HCT116 (cell line): ENCODE data around the gene GCLC. TPM values are rescaled to one million over a fixed set of nuclear protein-coding genes. Genes with fewer than 3 reads are reported as not detected.

Source experiments
- ATAC-seq: fragments of 200-7000 bp; cut with Tn5 transposase; 2 replicates; pipeline ENCODE4 v1.9.1; 2020; ENCODE audit warnings: mild to moderate bottlenecking, moderate library complexity
- BruUV-seq: library from RNA; stranded (reverse); fragments of 400-500 nt; replicated peaks from 2 replicates; lab custom pipeline; 2021; lab: Mats Ljungman, UMichigan
- CTCF ChIA-PET: fragments of 300-600 bp; sonication (Branson Sonifier 250); formaldehyde crosslinking; loops from one replicate; lab custom pipeline; 2021; ENCODE audit warnings: antibody characterized with exemption; lab: Charles Lee
- POLR2A ChIA-PET: fragments of 300-600, 350-600 bp; sonication (Branson Sonifier 250); formaldehyde crosslinking; loops from one replicate; lab custom pipeline; 2021; ENCODE audit warnings: antibody characterized with exemption; lab: Charles Lee
- RAD21 ChIA-PET, 2 experiments: fragments of 300-600 bp; sonication (Branson Sonifier 250); formaldehyde crosslinking; loops; one replicate each; lab custom pipeline; 2023; ENCODE audit warnings: low total read pairs in 2 of 2; ENCODE audit not compliant: uncharacterized antibody in 2 of 2, unreplicated experiment in 2 of 2, low non-redundant PET in 1 of 2; lab: Charles Lee
- DNase-seq: peaks from one replicate; pipeline ENCODE4 v3.0.0-alpha.2; 2010; ENCODE audit warnings: low read depth, low spot score
- H2AFZ ChIP-seq: fragments of 200-600 bp; shearing (Covaris generic), sonication (generic); 2 replicates; pipeline ENCODE4 v1.6.1; 2017; ENCODE audit warnings: low read depth, mixed run types, mixed read lengths, antibody characterized with exemption, low read length; ENCODE audit not compliant: poor library complexity, severe bottlenecking
- H3K27ac ChIP-seq: 2 replicates; pipeline ENCODE4 v1.5.1; 2012; ENCODE audit warnings: low read depth, low read length
- H3K27me3 ChIP-seq: fragments of 200-600 bp; sonication (generic); 2 replicates; pipeline ENCODE4 v1.6.1; 2016; ENCODE audit warnings: mixed run types, low read length, mixed read lengths; ENCODE audit not compliant: insufficient read depth
- H3K36me3 ChIP-seq, 2 experiments: fragments of 200-500 bp in 1 of 2; fragments of 200-600 bp in 1 of 2; sonication (Bioruptor generic) in 1 of 2; sonication (generic) in 1 of 2; 2 replicates each; pipeline versions ENCODE4 v1.5.1 to v1.6.1; 2014 to 2016; ENCODE audit warnings: low read length in 2 of 2, inconsistent platforms in 1 of 2, mixed read lengths in 1 of 2, mixed run types in 1 of 2; ENCODE audit not compliant: insufficient read depth in 2 of 2, control insufficient read depth in 1 of 2
- H3K4me1 ChIP-seq, 2 experiments: fragments of 200-600 bp in 1 of 2; sonication (generic) in 1 of 2; 2 replicates each; pipeline versions ENCODE4 v1.5.1 to v1.6.1; 2012 to 2017; ENCODE audit warnings: low read length in 2 of 2, inconsistent platforms in 1 of 2, mild to moderate bottlenecking in 1 of 2, mixed read lengths in 1 of 2, mixed run types in 1 of 2, moderate library complexity in 1 of 2; ENCODE audit not compliant: insufficient read depth in 2 of 2, control insufficient read depth in 1 of 2
- H3K4me2 ChIP-seq: fragments of 200-600 bp; sonication (generic); 2 replicates; pipeline ENCODE4 v1.6.1; 2017; ENCODE audit warnings: mixed run types, low read length, mixed read lengths
- H3K4me3 ChIP-seq, 2 experiments: fragments of 200-600 bp in 1 of 2; sonication (generic) in 1 of 2; replicated peaks in 1 of 2; 2 replicates each; pipeline ENCODE4 v1.5.1; 2011 to 2016; ENCODE audit warnings: low read length in 2 of 2, control low read depth in 1 of 2, low read depth in 1 of 2, mild to moderate bottlenecking in 1 of 2, mixed read lengths in 1 of 2, mixed run types in 1 of 2
- H3K79me2 ChIP-seq: fragments of 200-600 bp; sonication (generic); 2 replicates; pipeline ENCODE4 v1.6.1; 2017; ENCODE audit warnings: mild to moderate bottlenecking, mixed run types, low read length, moderate library complexity, mixed read lengths; ENCODE audit not compliant: insufficient read depth
- H3K9ac ChIP-seq: fragments of 200-600 bp; sonication (generic); 2 replicates; pipeline ENCODE4 v1.6.1; 2016; ENCODE audit warnings: low read length, mixed read lengths
- H3K9me2 ChIP-seq: fragments of 200-600 bp; sonication (generic), shearing (Covaris generic); 2 replicates; pipeline ENCODE4 v1.6.1; 2017; ENCODE audit warnings: mixed run types, mild to moderate bottlenecking, moderate library complexity; ENCODE audit not compliant: insufficient read depth
- H3K9me3 ChIP-seq, 2 experiments: fragments of 200-500 bp in 1 of 2; fragments of 200-600 bp in 1 of 2; sonication (Bioruptor generic) in 1 of 2; sonication (generic) in 1 of 2; 2 replicates each; pipeline ENCODE4 v1.6.1; 2014 to 2017; ENCODE audit warnings: low read length in 2 of 2, mixed read lengths in 2 of 2, inconsistent platforms in 1 of 2, low read depth in 1 of 2, mild to moderate bottlenecking in 1 of 2, mixed run types in 1 of 2, moderate library complexity in 1 of 2; ENCODE audit not compliant: control insufficient read depth in 1 of 2, insufficient read depth in 1 of 2
- H4K20me1 ChIP-seq: fragments of 200-600 bp; sonication (generic), shearing (Covaris generic); 2 replicates; pipeline ENCODE4 v1.6.1; 2017; ENCODE audit warnings: mixed run types, mild to moderate bottlenecking, moderate library complexity; ENCODE audit not compliant: insufficient read depth
- CBX3 ChIP-seq: IDR thresholded peaks from 2 replicates; pipeline ENCODE4 v1.6.1; 2012; ENCODE audit warnings: low read depth
- CEBPB ChIP-seq: IDR thresholded peaks from 2 replicates; pipeline ENCODE4 v1.6.1; 2012; ENCODE audit warnings: low read depth
- ELF1 ChIP-seq: IDR thresholded peaks from 2 replicates; pipeline ENCODE4 v1.6.1; 2012; ENCODE audit warnings: low read depth, borderline replicate concordance
- EZH2 ChIP-seq: fragments of 200-600 bp; sonication (generic); IDR thresholded peaks from 2 replicates; pipeline ENCODE4 v1.6.1; 2017; ENCODE audit warnings: antibody characterized with exemption, mixed run types
- EZH2phosphoT487 ChIP-seq: fragments of 200-600 bp; IDR thresholded peaks from 2 replicates; pipeline ENCODE4 v1.6.1; 2018; ENCODE audit warnings: antibody characterized with exemption, borderline replicate concordance
- FOSL1 ChIP-seq: IDR thresholded peaks from 2 replicates; pipeline ENCODE4 v1.6.1; 2012; ENCODE audit warnings: low read depth
- POLR2A ChIP-seq: IDR thresholded peaks from 2 replicates; pipeline ENCODE4 v1.7.0; 2011; ENCODE audit warnings: borderline replicate concordance; ENCODE audit not compliant: insufficient read depth, insufficient read length; ENCODE audit errors: extremely low read depth
- POLR2AphosphoS5 ChIP-seq: IDR thresholded peaks from 2 replicates; pipeline ENCODE4 v1.6.1; 2011; ENCODE audit warnings: mild to moderate bottlenecking, low read depth, low read length, moderate library complexity
- RAD21 ChIP-seq: IDR thresholded peaks from 2 replicates; pipeline ENCODE4 v1.6.1; 2012; ENCODE audit warnings: low read depth, mild to moderate bottlenecking
- SP1 ChIP-seq: IDR thresholded peaks from 2 replicates; pipeline ENCODE4 v1.6.1; 2012; ENCODE audit warnings: low read depth
- SRF ChIP-seq: IDR thresholded peaks from 2 replicates; pipeline ENCODE4 v1.6.1; 2012; ENCODE audit warnings: low read depth
- TCF7L2 ChIP-seq: IDR thresholded peaks from 2 replicates; pipeline ENCODE4 v1.7.0; 2011; ENCODE audit warnings: borderline replicate concordance, inconsistent platforms; ENCODE audit not compliant: insufficient read depth, insufficient read length; ENCODE audit errors: extremely low read depth
- YY1 ChIP-seq: IDR thresholded peaks from 2 replicates; pipeline ENCODE4 v1.6.1; 2011; ENCODE audit warnings: low read length, low read depth, moderate library complexity, mild to moderate bottlenecking; ENCODE audit not compliant: insufficient replicate concordance; ENCODE audit errors: extremely low read depth
- ZNF274 ChIP-seq: fragments of 200-500 bp; sonication (Bioruptor generic); IDR thresholded peaks from 2 replicates; pipeline ENCODE4 v1.6.1; 2014; ENCODE audit warnings: mild to moderate bottlenecking, low read depth, low read length, inconsistent platforms
- intact Hi-C: fragments of 100-400 bp; cut with micrococcal nuclease; formaldehyde crosslinking; loops from 2 replicates; pipeline ENCODE4 v1.10.0; 2022
- total RNA-seq: library from RNA; stranded (reverse); gene quantifications from one replicate; pipeline ENCODE4 v1.2.1, GENCODE V29; 2021; ENCODE audit not compliant: unreplicated experiment
- TF ChIP-seq, protein P1 (sequence below), 3 experiments: fragments of 200-600 bp in 1 of 3; sonication (generic) in 1 of 3; IDR thresholded peaks in 2 of 3; conservative IDR thresholded peaks in 1 of 3; 2 replicates each; pipeline ENCODE4 v1.5.1; 2012 to 2017; ENCODE audit warnings: low read depth in 2 of 3, low read length in 2 of 3, antibody characterized with exemption in 1 of 3, borderline replicate concordance in 1 of 3, control low read depth in 1 of 3, mild to moderate bottlenecking in 1 of 3, mixed read lengths in 1 of 3, mixed run types in 1 of 3, moderate library complexity in 1 of 3; ENCODE audit not compliant: insufficient read depth in 1 of 3

GCLC gene
- total RNA-seq, 1 experiment from 2014 or later = 72.0 TPM

DNA sequence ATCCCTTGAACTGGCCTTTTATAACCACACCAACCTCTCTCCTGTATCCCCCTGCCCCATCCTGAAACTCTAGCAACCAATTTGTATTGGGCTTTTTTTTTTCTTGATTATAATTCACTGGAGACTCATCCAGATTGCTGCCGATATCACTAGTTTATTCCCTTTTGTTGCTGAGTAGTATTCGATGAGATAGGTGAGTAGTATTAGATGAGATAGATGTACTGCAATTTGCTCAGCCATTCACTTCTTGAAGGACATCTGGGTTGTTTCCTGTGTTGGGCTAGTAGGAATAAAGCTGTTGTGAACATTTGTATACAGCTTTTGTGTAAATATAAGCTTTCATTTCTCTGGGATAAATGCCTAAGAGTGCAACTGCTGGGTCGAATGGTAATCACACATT lies 58.2 kb downstream of the GCLC start:
- Histone ChIP-seq H3K79me2 (no peaks in the 10 kb centered on the region), H4K20me1 (no peaks in the 10 kb centered on the region), H3K9me2 (no peaks in the 10 kb centered on the region), H3K4me1 (peaks cover 0 to 3% of the 10 kb centered on the region in 2 experiments; a peak in 1 of 4 replicates)
- RAD21 ChIA-PET = no interaction called here
- BruUV-seq = no TSS peak
- intact Hi-C loops = loop anchor here (10.0 kb wide), 1 partner anchor 492 kb away; the partner anchor contains the start of gene GSTA4
- TF ChIP-seq TCF7L2 (no peak), CEBPB (no peak), ZNF274 (no peak)
- TF ChIP-seq, all 23 proteins: peak for 0
- Histone ChIP-seq H3K9me3 (no peaks in the 10 kb centered on the region), H3K4me2 (no peak overlapping the region), H3K36me3 (no peaks in the 10 kb centered on the region), H3K27ac (no peak overlapping the region), H2AFZ (no peak overlapping the region), H3K9ac (no peak overlapping the region), H3K4me3 (no peak overlapping the region), H3K27me3 (0 out of 2 replicates have a peak, but pooled peaks cover 4% of the 10 kb centered on the region)
- no peak for ATAC-seq
- ChIA-PET POLR2A (no interaction called here), CTCF (no interaction called here)
- no peak for DNase-seq

DNA sequence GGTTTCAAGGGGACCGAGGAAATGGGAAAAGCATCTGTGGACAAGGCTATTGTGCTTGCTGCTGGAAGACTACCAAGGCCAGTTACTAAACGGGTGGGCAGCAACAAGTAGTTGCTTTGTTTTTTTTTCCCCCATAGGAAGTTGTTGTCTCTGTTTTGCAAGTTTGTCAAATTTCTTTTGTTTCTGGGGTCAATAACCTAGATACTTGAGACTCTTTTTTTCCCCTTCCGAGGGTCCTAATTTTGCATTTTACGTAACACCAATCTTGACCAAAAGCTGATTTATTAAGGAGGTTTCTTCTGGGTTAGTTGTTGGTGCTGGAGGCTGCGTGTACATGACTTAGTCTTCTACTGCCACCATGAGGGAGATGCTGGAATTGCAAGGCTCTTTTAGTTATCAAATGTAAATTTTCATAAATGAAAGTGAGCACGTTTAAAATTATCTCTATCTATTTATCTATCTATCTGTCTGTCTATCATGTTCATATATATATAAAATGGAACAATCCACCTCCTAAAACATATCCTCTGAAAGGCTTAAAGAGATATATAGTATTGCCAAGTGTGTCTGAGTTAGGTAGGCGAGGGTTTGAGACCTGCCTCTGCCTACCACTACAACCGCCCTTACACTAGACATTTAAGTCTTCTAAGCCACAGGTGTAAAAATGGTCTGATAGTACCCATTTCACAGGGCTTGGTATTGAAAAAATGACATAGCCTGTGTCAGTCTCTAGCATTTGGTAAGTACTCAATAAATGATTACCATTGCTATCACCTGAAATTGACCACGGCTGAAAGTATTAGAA lies 60.2 kb downstream of the GCLC start:
- no peaks in the 10 kb centered on the region for H3K9me2 ChIP-seq
- peaks cover 0 to 3% of the 10 kb centered on the region in 2 experiments; a peak in 1 of 4 replicates for H3K4me1 ChIP-seq
- H3K79me2 ChIP-seq = no peaks in the 10 kb centered on the region
- BruUV-seq = no TSS peak
- ChIA-PET POLR2A (no interaction called here), CTCF (interaction anchor here (0.6 to 4.5 kb wide), 13 partner anchors 9 to 774 kb away, joined by 3 to 55 read pairs (median 3); no protein-coding TSS in a partner anchor), RAD21 (interaction anchor here in 1 of 2 experiments (2.1 kb wide), 1 partner anchor 312 kb away, joined by 13 read pairs; no protein-coding TSS in a partner anchor)
- no peaks in the 10 kb centered on the region for H4K20me1 ChIP-seq
- intact Hi-C loops = loop anchor here (1.0 to 10.0 kb wide), 5 partner anchors 313 to 1077 kb away; partner anchors contain the start of gene GSTA4
- no peaks in the 10 kb centered on the region for H3K9me3 ChIP-seq
- peak; percentile 78 for ATAC-seq
- H2AFZ ChIP-seq = peak overlapping the region; percentile 81
- peak overlapping the region; percentile 57 for H3K4me2 ChIP-seq
- H3K36me3 ChIP-seq = no peaks in the 10 kb centered on the region
- H3K9ac ChIP-seq = no peak overlapping the region
- H3K27me3 ChIP-seq = 0 out of 2 replicates have a peak, but pooled peaks cover 4% of the 10 kb centered on the region
- DNase-seq = peak; percentile 55
- H3K4me3 ChIP-seq = no peak overlapping the region
- no peak overlapping the region for H3K27ac ChIP-seq
- TF ChIP-seq SP1 (no peak), ELF1 (no peak), CEBPB (no peak), RAD21 (peak; percentile 95), FOSL1 (no peak), TCF7L2 (no peak), CBX3 (no peak), POLR2AphosphoS5 (no peak), YY1 (no peak), SRF (no peak), EZH2 (no peak), EZH2phosphoT487 (no peak), POLR2A (no peak)
- TF ChIP-seq, protein P1, sequence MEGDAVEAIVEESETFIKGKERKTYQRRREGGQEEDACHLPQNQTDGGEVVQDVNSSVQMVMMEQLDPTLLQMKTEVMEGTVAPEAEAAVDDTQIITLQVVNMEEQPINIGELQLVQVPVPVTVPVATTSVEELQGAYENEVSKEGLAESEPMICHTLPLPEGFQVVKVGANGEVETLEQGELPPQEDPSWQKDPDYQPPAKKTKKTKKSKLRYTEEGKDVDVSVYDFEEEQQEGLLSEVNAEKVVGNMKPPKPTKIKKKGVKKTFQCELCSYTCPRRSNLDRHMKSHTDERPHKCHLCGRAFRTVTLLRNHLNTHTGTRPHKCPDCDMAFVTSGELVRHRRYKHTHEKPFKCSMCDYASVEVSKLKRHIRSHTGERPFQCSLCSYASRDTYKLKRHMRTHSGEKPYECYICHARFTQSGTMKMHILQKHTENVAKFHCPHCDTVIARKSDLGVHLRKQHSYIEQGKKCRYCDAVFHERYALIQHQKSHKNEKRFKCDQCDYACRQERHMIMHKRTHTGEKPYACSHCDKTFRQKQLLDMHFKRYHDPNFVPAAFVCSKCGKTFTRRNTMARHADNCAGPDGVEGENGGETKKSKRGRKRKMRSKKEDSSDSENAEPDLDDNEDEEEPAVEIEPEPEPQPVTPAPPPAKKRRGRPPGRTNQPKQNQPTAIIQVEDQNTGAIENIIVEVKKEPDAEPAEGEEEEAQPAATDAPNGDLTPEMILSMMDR (IDR thresholded peaks at IDR 0.05 in 2 of 3, conservative IDR thresholded peaks at IDR 0.05 in 1 of 3; ENCODE audit: borderline replicate concordance in 1 of 3, insufficient read depth in 1 of 3, low read depth in 2 of 3, low read length in 2 of 3) = peak; percentile 86 to 98 (median 97)
